GM23248 (cell line): ENCODE results near the gene RAB3IL1. TPM values are rescaled to one million over a fixed set of nuclear protein-coding genes. Genes with fewer than 3 reads are reported as not detected.

ENCODE experiments used
- DNase-seq: peaks from one replicate; pipeline ENCODE4 v3.0.0-alpha.2; 2015
- H2AFZ ChIP-seq: fragments of 200-600 bp; sonication (generic); 2 replicates; pipeline ENCODE4 v1.6.1; 2016; ENCODE audit warnings: antibody characterized with exemption
- H3F3A ChIP-seq: fragments of 200-600 bp; sonication (generic); 2 replicates; pipeline ENCODE4 v1.6.1; 2016; ENCODE audit warnings: mild to moderate bottlenecking, antibody characterized with exemption, mixed run types; ENCODE audit not compliant: insufficient read depth
- H3K27ac ChIP-seq: fragments of 200-600 bp; sonication (generic); 2 replicates; pipeline ENCODE4 v1.5.1; 2016; ENCODE audit warnings: mild to moderate bottlenecking
- H3K27me3 ChIP-seq: fragments of 200-600 bp; sonication (generic); replicated peaks from 2 replicates; pipeline ENCODE4 v1.6.1; 2016; ENCODE audit warnings: mild to moderate bottlenecking; ENCODE audit not compliant: insufficient read depth
- H3K36me3 ChIP-seq: fragments of 200-600 bp; sonication (generic); 2 replicates; pipeline ENCODE4 v1.6.1; 2016; ENCODE audit warnings: low read depth, mild to moderate bottlenecking
- H3K4me1 ChIP-seq: fragments of 200-600 bp; sonication (generic); 2 replicates; pipeline ENCODE4 v1.6.1; 2016; ENCODE audit warnings: mild to moderate bottlenecking; ENCODE audit not compliant: insufficient read depth
- H3K4me2 ChIP-seq: fragments of 200-600 bp; sonication (generic); one replicate; pipeline ENCODE4 v1.6.1; 2016; ENCODE audit warnings: mild to moderate bottlenecking; ENCODE audit not compliant: unreplicated experiment
- H3K4me3 ChIP-seq: fragments of 200-600 bp; sonication (generic); 2 replicates; pipeline ENCODE4 v1.5.1; 2016; ENCODE audit warnings: mild to moderate bottlenecking
- H3K79me2 ChIP-seq: fragments of 200-600 bp; sonication (generic); 2 replicates; pipeline ENCODE4 v1.6.1; 2016; ENCODE audit warnings: mild to moderate bottlenecking; ENCODE audit not compliant: insufficient read depth
- H3K9ac ChIP-seq: fragments of 200-600 bp; sonication (generic); 2 replicates; pipeline ENCODE4 v1.6.1; 2016; ENCODE audit warnings: mild to moderate bottlenecking
- H3K9me2 ChIP-seq: fragments of 200-600 bp; sonication (generic); 2 replicates; pipeline ENCODE4 v1.6.1; 2016; ENCODE audit warnings: mixed run types, mild to moderate bottlenecking, moderate library complexity; ENCODE audit not compliant: insufficient read depth
- H3K9me3 ChIP-seq: fragments of 200-600 bp; sonication (generic); one replicate; pipeline ENCODE4 v1.6.1; 2017; ENCODE audit warnings: low read depth
- H4K20me1 ChIP-seq: fragments of 200-600 bp; sonication (generic); 2 replicates; pipeline ENCODE4 v1.6.0; 2016; ENCODE audit not compliant: insufficient read depth
- EZH2 ChIP-seq: fragments of 200-600 bp; sonication (generic); IDR thresholded peaks from 2 replicates; pipeline ENCODE4 v1.6.1; 2018; ENCODE audit warnings: antibody characterized with exemption, mild to moderate bottlenecking; ENCODE audit not compliant: insufficient read depth, poor library complexity, severe bottlenecking
- EZH2phosphoT487 ChIP-seq: fragments of 200-600 bp; sonication (generic); IDR thresholded peaks from 2 replicates; pipeline ENCODE4 v1.6.1; 2018; ENCODE audit warnings: antibody characterized with exemption, moderate library complexity, mild to moderate bottlenecking, low read depth; ENCODE audit not compliant: insufficient read depth
- WGBS, 2 experiments: methylation state at CpG; one replicate each; pipeline ENCODE4 v1.1.6; 2015 to 2017; ENCODE audit warnings: low lambda C conversion rate in 2 of 2, low coverage in 1 of 2; ENCODE audit errors: missing lambda C conversion rate in 2 of 2; 5-methylcytosine and 5-hydroxymethylcytosine counted together
- in situ Hi-C: fragments of 300-500 bp; cut with MboI; formaldehyde crosslinking; loops from 2 replicates; pipeline ENCODE4 v1.15.0; 2020
- polyA plus RNA-seq: library from polyadenylated mRNA; unstranded; fragments of >200 nt; fragmentation: Nextera tagmentation; extraction: Ambion mirVana; gene quantifications from 2 replicates; pipeline ENCODE4 v1.2.1, GENCODE V29; 2016
- total RNA-seq: library from RNA; depleted of rRNA; stranded (reverse); fragments of >200 nt; shearing (Covaris generic); gene quantifications from 2 replicates; pipeline ENCODE4 v1.2.3, GENCODE V29; 2014

The RAB3IL1 gene
- total and polyA plus RNA-seq, 2 experiments from 2014 or later = 3.3 to 6.6 TPM

DNA sequence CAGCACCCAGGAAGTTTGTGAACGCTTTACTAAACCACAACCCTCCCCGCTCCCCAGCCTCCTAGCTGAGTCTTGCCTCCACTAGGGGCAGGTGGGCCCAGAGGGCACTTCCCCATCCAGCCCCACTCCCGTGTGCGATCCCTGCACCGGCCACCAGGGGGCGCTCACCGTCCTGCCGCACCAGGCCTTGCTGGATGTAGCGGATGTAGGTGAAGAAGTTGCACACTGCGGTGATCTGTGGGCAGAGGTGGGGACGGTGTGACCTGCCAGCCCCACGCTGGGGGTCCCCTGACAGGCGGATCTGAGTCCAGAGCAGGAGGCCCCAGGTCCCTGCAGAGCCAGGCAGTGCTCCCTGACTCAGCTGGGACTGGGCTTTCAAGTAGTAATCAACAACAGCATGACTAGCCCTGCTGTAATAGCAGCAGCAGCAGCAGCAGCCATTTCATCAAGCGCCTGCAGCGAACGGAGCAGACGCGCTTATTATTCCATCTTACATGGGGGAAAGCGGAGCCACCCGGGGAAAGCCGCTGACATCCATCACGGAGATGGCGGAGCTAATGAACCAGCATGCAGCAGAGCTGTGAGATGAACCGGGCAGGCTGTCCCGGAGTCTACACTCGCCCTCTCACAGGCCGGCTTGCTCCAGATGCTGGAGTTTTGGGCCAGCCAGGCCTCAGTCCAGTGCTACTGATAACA, 18.1 kb downstream of the RAB3IL1 start:
- Histone ChIP-seq H3K27ac (no peak overlapping the region), H3F3A (peaks cover 5% of the 10 kb centered on the region; the same call in 1 of the 2 replicates), H3K36me3 (no peaks in the 10 kb centered on the region), H3K4me3 (no peak overlapping the region), H3K79me2 (no peaks in the 10 kb centered on the region), H3K27me3 (no peaks in the 10 kb centered on the region), H3K4me1 (no peaks in the 10 kb centered on the region), H3K4me2 (no peak overlapping the region), H3K9ac (no peak overlapping the region), H2AFZ (peak overlapping the region; percentile 39; the same call in 1 of the 2 replicates), H4K20me1 (no peaks in the 10 kb centered on the region), H3K9me3 (no peaks in the 10 kb centered on the region), H3K9me2 (no peaks in the 10 kb centered on the region)
- peak; percentile 71 for DNase-seq
- in situ Hi-C loops = loop anchor here (10.0 kb wide), 1 partner anchor 186 kb away; no protein-coding TSS in a partner anchor
- TF ChIP-seq EZH2phosphoT487 = no peak
- TF ChIP-seq EZH2 = no peak
- WGBS, 2 experiments = 29 to 33% methylated on average over 27 of the region's 27 CpGs

DNA sequence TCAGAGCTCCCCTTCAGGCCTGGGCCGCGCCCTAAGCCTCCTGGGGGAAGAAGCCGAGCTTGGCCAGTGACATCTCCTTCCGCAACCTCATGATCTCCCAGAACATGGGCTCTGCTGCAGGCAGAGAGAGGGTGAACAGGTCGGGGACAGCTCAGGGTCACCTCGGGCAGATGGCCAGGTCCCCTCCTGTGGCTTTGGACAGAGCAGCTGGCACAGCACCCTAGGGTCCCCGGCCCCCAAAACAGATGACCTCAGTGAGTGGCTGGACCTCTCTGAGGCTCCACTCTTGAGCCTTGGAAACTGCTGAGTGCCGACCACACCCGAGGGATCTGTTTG, 19.2 kb downstream of the RAB3IL1 start:
- Histone ChIP-seq H3K4me3 (no peak overlapping the region), H3K9me2 (no peaks in the 10 kb centered on the region), H3K27ac (no peak overlapping the region), H3K4me2 (no peak overlapping the region), H3K27me3 (no peaks in the 10 kb centered on the region), H3K9me3 (no peaks in the 10 kb centered on the region), H4K20me1 (no peaks in the 10 kb centered on the region), H3K4me1 (no peaks in the 10 kb centered on the region), H2AFZ (no peak overlapping the region), H3K79me2 (no peaks in the 10 kb centered on the region), H3K9ac (no peak overlapping the region), H3F3A (peaks cover 12% of the 10 kb centered on the region; the same call in 1 of the 2 replicates), H3K36me3 (no peaks in the 10 kb centered on the region)
- DNase-seq = no peak
- TF ChIP-seq EZH2 (no peak), EZH2phosphoT487 (no peak)
- WGBS, 2 experiments = 80 to 83% methylated on average over 9 of the region's 9 CpGs
- in situ Hi-C loops = loop anchor here (10.0 kb wide), 1 partner anchor 187 kb away; no protein-coding TSS in a partner anchor

GRCh38 chr11:61897387-61898246, 19.7 kb downstream of the RAB3IL1 start:
- Histone ChIP-seq H4K20me1 (no peaks in the 10 kb centered on the region), H2AFZ (no peak overlapping the region), H3K9ac (no peak overlapping the region), H3K4me1 (no peaks in the 10 kb centered on the region), H3K27me3 (no peaks in the 10 kb centered on the region), H3K36me3 (no peaks in the 10 kb centered on the region), H3K4me3 (no peak overlapping the region), H3K9me3 (no peaks in the 10 kb centered on the region), H3K27ac (no peak overlapping the region), H3K79me2 (no peaks in the 10 kb centered on the region), H3K9me2 (no peaks in the 10 kb centered on the region), H3K4me2 (no peak overlapping the region), H3F3A (peaks cover 18% of the 10 kb centered on the region)
- no peak for TF ChIP-seq EZH2phosphoT487
- no peak for TF ChIP-seq EZH2
- peak; percentile 70 for DNase-seq
- 63 to 66% methylated on average over 16 to 17 of the region's 17 CpGs for WGBS, 2 experiments
- in situ Hi-C loops = loop anchor here (10.0 kb wide), 1 partner anchor 187 kb away; no protein-coding TSS in a partner anchor

DNA sequence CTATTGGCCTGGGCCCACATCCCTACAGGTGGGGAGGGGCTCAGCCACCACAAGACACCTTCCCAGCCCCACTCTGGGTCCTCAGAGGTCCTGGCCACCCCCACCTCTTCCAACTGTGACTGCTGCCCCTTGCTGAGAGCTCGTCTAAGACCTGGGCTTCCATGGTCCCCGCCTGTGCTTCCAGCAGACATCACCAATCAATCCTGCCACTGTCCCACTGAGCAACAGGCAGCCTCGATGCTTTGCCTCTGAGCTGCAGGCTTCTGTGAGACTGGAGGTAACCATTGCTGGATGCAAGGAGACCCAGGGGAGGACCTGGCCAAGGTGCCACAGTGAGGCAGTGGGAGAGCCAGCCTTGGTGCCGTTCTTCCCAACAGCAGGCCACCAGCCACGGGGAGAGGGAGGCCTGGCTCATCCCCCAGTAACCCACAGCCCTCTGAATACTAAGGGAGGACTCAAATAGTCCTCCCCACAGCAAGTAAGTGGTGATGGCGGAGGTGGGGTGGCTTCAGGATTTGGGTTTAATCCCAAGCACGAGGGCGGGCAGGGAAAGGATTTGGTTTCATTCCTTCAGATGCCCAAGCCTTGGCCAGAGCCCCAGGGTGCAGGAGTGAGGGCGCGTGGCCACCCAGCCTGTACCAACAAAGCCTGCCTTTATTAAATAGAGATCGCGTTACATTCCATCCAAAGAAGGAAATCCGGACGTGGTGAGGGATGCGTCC, 20.5 kb downstream of the RAB3IL1 start:
- Histone ChIP-seq H3F3A (peaks cover 25% of the 10 kb centered on the region), H3K4me3 (no peak overlapping the region), H3K36me3 (no peaks in the 10 kb centered on the region), H4K20me1 (no peaks in the 10 kb centered on the region), H3K9me3 (no peaks in the 10 kb centered on the region), H2AFZ (no peak overlapping the region), H3K4me2 (no peak overlapping the region), H3K27me3 (no peaks in the 10 kb centered on the region), H3K9ac (no peak overlapping the region), H3K79me2 (no peaks in the 10 kb centered on the region), H3K27ac (no peak overlapping the region), H3K4me1 (no peaks in the 10 kb centered on the region), H3K9me2 (no peaks in the 10 kb centered on the region)
- no peak for DNase-seq
- TF ChIP-seq EZH2phosphoT487 (no peak), EZH2 (no peak)
- WGBS, 2 experiments = 83 to 85% methylated on average over 14 to 15 of the region's 15 CpGs
- in situ Hi-C loops = loop anchor here (10.0 kb wide), 1 partner anchor 188 kb away; no protein-coding TSS in a partner anchor
